Mesenchymal stem cell (in vitro differentiated cells and primary cell): ENCODE measurements around the gene LIMCH1.
A peak's percentile ranks its signal among the peaks of the same experiment; 100 is the strongest.

Experiments used
- DNase-seq: peaks from one replicate; pipeline ENCODE4 v3.0.0-alpha.2; 2013
- H2AFZ ChIP-seq: one replicate; pipeline ENCODE4 v1.6.1; 2013; ENCODE audit warnings: low read depth, mild to moderate bottlenecking, control low read depth, inconsistent platforms, low read length, moderate library complexity
- H2AK5ac ChIP-seq: 2 replicates; pipeline ENCODE4 v1.6.1; 2013; ENCODE audit warnings: low read length, moderate library complexity, mild to moderate bottlenecking, inconsistent platforms; ENCODE audit not compliant: severe bottlenecking
- H2BK120ac ChIP-seq: one replicate; pipeline ENCODE4 v1.6.1; 2013; ENCODE audit warnings: low read depth, mild to moderate bottlenecking, inconsistent platforms, low read length, moderate library complexity
- H2BK12ac ChIP-seq, 2 experiments: one replicate each; pipeline ENCODE4 v1.6.1; 2013; ENCODE audit warnings: inconsistent platforms in 2 of 2, low read length in 2 of 2, mild to moderate bottlenecking in 2 of 2, moderate library complexity in 2 of 2, control low read depth in 1 of 2
- H2BK15ac ChIP-seq: one replicate; pipeline ENCODE4 v1.6.1; 2013; ENCODE audit warnings: mild to moderate bottlenecking, low read depth, inconsistent platforms; ENCODE audit not compliant: poor library complexity, severe bottlenecking
- H2BK5ac ChIP-seq: 2 replicates; pipeline ENCODE4 v1.6.1; 2013; ENCODE audit warnings: low read depth, mild to moderate bottlenecking, low read length, control low read depth, inconsistent platforms; ENCODE audit not compliant: poor library complexity, severe bottlenecking
- H3K14ac ChIP-seq, 2 experiments: one replicate each; pipeline ENCODE4 v1.6.1; 2013; ENCODE audit warnings: inconsistent platforms in 2 of 2, low read length in 2 of 2, control low read depth in 1 of 2, mild to moderate bottlenecking in 1 of 2, moderate library complexity in 1 of 2
- H3K18ac ChIP-seq, 2 experiments: one replicate each; pipeline ENCODE4 v1.6.1; 2013; ENCODE audit warnings: inconsistent platforms in 2 of 2, low read length in 2 of 2, control low read depth in 1 of 2, low read depth in 1 of 2, mild to moderate bottlenecking in 1 of 2
- H3K23ac ChIP-seq, 2 experiments: one replicate each; pipeline ENCODE4 v1.6.1; 2013; ENCODE audit warnings: inconsistent platforms in 2 of 2, low read length in 2 of 2, mild to moderate bottlenecking in 2 of 2, moderate library complexity in 2 of 2, control low read depth in 1 of 2
- H3K27ac ChIP-seq: 2 replicates; pipeline ENCODE4 v1.5.1; 2013; ENCODE audit warnings: mild to moderate bottlenecking, moderate library complexity, low read length, control low read depth, inconsistent platforms; ENCODE audit not compliant: poor library complexity, severe bottlenecking
- H3K27me3 ChIP-seq, 2 experiments: 2 replicates each; pipeline versions ENCODE4 v1.6.1 to v1.7.0; 2013; ENCODE audit warnings: low read length in 2 of 2, mild to moderate bottlenecking in 2 of 2, moderate library complexity in 2 of 2, control low read depth in 1 of 2, inconsistent platforms in 1 of 2; ENCODE audit not compliant: control insufficient read depth in 1 of 2, insufficient read depth in 1 of 2
- H3K36me3 ChIP-seq, 2 experiments: 2 replicates each; pipeline versions ENCODE4 v1.6.1 to v1.7.0; 2013; ENCODE audit warnings: low read length in 2 of 2, control low read depth in 1 of 2, inconsistent platforms in 1 of 2, low read depth in 1 of 2, mild to moderate bottlenecking in 1 of 2; ENCODE audit not compliant: insufficient read depth in 2 of 2, control insufficient read depth in 1 of 2
- H3K4ac ChIP-seq, 2 experiments: one replicate each; pipeline ENCODE4 v1.6.1; 2013; ENCODE audit warnings: inconsistent platforms in 2 of 2, low read length in 2 of 2, mild to moderate bottlenecking in 2 of 2, moderate library complexity in 2 of 2, control low read depth in 1 of 2, low read depth in 1 of 2
- H3K4me1 ChIP-seq: 2 replicates; pipeline ENCODE4 v1.6.1; 2013; ENCODE audit warnings: low read depth, low read length, control low read depth; ENCODE audit not compliant: control insufficient read depth, insufficient read depth
- H3K4me2 ChIP-seq: 2 replicates; pipeline ENCODE4 v1.6.1; 2013; ENCODE audit warnings: low read length, mild to moderate bottlenecking, inconsistent platforms; ENCODE audit not compliant: poor library complexity, severe bottlenecking
- H3K4me3 ChIP-seq, 2 experiments: 2 replicates each; pipeline versions ENCODE4 v1.5.1 to v1.7.0; 2013; ENCODE audit warnings: low read length in 2 of 2, mild to moderate bottlenecking in 2 of 2, control low read depth in 1 of 2, low read depth in 1 of 2; ENCODE audit not compliant: insufficient read depth in 1 of 2
- H3K79me1 ChIP-seq: replicated peaks from 2 replicates; pipeline ENCODE4 v1.6.1; 2013; ENCODE audit warnings: mild to moderate bottlenecking, control low read depth, low read length, inconsistent platforms; ENCODE audit not compliant: poor library complexity, severe bottlenecking
- H3K9ac ChIP-seq: 2 replicates; pipeline ENCODE4 v1.7.0; 2013; ENCODE audit warnings: mild to moderate bottlenecking, low read length, moderate library complexity
- H3K9me3 ChIP-seq: 2 replicates; pipeline ENCODE4 v1.7.0; 2013; ENCODE audit warnings: mild to moderate bottlenecking, low read length; ENCODE audit not compliant: control insufficient read depth
- H4K8ac ChIP-seq: one replicate; pipeline ENCODE4 v1.6.1; 2013; ENCODE audit warnings: inconsistent platforms, mild to moderate bottlenecking, low read length, moderate library complexity
- H4K91ac ChIP-seq: one replicate; pipeline ENCODE4 v1.6.1; 2013; ENCODE audit warnings: mild to moderate bottlenecking, low read length, inconsistent platforms
- WGBS: methylation state at CpG from one replicate; pipeline ENCODE4 v1.1.7; 2013; ENCODE audit warnings: mixed read lengths; 5-methylcytosine and 5-hydroxymethylcytosine counted together

LIMCH1 gene

GRCh38 chr4:41568363-41568762 is 30.4 kb downstream of the LIMCH1 start:
- Histone ChIP-seq H3K9me3 (no peaks in the 10 kb centered on the region), H2BK12ac (no peak overlapping the region), H2BK5ac (no peak overlapping the region), H2BK15ac (no peak overlapping the region), H2AFZ (no peak overlapping the region), H3K18ac (no peak overlapping the region), H3K79me1 (no peaks in the 10 kb centered on the region), H3K4me1 (no peaks in the 10 kb centered on the region), H3K27ac (no peak overlapping the region), H3K36me3 (no peaks in the 10 kb centered on the region), H3K23ac (no peak overlapping the region), H3K4ac (no peak overlapping the region), H2BK120ac (no peak overlapping the region), H3K14ac (no peak overlapping the region), H3K4me3 (no peak overlapping the region), H4K8ac (no peak overlapping the region), H2AK5ac (no peak overlapping the region), H4K91ac (no peak overlapping the region), H3K27me3 (no peaks in the 10 kb centered on the region), H3K4me2 (no peak overlapping the region), H3K9ac (no peak overlapping the region)
- 96% methylated on average over 5 of the region's 5 CpGs for WGBS
- no peak for DNase-seq

GRCh38 chr4:41569961-41570360 is 32.0 kb downstream of the LIMCH1 start:
- Histone ChIP-seq H3K23ac (no peak overlapping the region), H3K4ac (no peak overlapping the region), H3K9ac (no peak overlapping the region), H3K27ac (no peak overlapping the region), H3K4me2 (no peak overlapping the region), H3K14ac (no peak overlapping the region), H3K18ac (no peak overlapping the region), H2AFZ (no peak overlapping the region), H3K36me3 (no peaks in the 10 kb centered on the region), H4K91ac (no peak overlapping the region), H3K4me1 (no peaks in the 10 kb centered on the region), H2BK12ac (no peak overlapping the region), H3K79me1 (no peaks in the 10 kb centered on the region), H3K4me3 (no peak overlapping the region), H2BK120ac (no peak overlapping the region), H4K8ac (no peak overlapping the region), H3K27me3 (no peaks in the 10 kb centered on the region), H2BK5ac (no peak overlapping the region), H2AK5ac (no peak overlapping the region), H3K9me3 (no peaks in the 10 kb centered on the region), H2BK15ac (no peak overlapping the region)
- WGBS: 81% methylated on average over 4 of the region's 4 CpGs
- DNase-seq: peak; percentile 12

- Histone ChIP-seq H2AFZ (no peak overlapping the region), H3K14ac (no peak overlapping the region), H4K91ac (no peak overlapping the region), H3K23ac (no peak overlapping the region), H2BK5ac (no peak overlapping the region), H3K9ac (no peak overlapping the region), H3K4me3 (no peak overlapping the region), H2BK120ac (no peak overlapping the region), H3K4me1 (no peaks in the 10 kb centered on the region), H3K4ac (no peak overlapping the region), H2AK5ac (no peak overlapping the region), H3K36me3 (no peaks in the 10 kb centered on the region), H3K4me2 (no peak overlapping the region), H3K79me1 (no peaks in the 10 kb centered on the region), H3K9me3 (no peaks in the 10 kb centered on the region), H3K18ac (no peak overlapping the region), H3K27me3 (no peaks in the 10 kb centered on the region), H4K8ac (no peak overlapping the region), H2BK15ac (no peak overlapping the region), H2BK12ac (no peak overlapping the region), H3K27ac (no peak overlapping the region)
- WGBS: 96% methylated on average over 1 of the region's 1 CpG
- DNase-seq: no peak
Measured at GRCh38 chr4:41571422-41571821, 33.5 kb downstream of the LIMCH1 start.

- Histone ChIP-seq H3K23ac (no peak overlapping the region), H3K27ac (no peak overlapping the region), H3K4ac (no peak overlapping the region), H2BK120ac (no peak overlapping the region), H2BK15ac (no peak overlapping the region), H2AFZ (no peak overlapping the region), H3K4me1 (no peaks in the 10 kb centered on the region), H4K91ac (no peak overlapping the region), H3K9ac (peak overlapping the region; percentile 65), H4K8ac (no peak overlapping the region), H2AK5ac (no peak overlapping the region), H3K14ac (no peak overlapping the region), H2BK5ac (no peak overlapping the region), H3K18ac (no peak overlapping the region), H3K4me2 (no peak overlapping the region), H3K9me3 (no peaks in the 10 kb centered on the region), H3K27me3 (no peaks in the 10 kb centered on the region), H3K4me3 (peak overlapping the region in 1 of 2 experiments; percentile 63), H3K79me1 (no peaks in the 10 kb centered on the region), H2BK12ac (no peak overlapping the region), H3K36me3 (no peaks in the 10 kb centered on the region)
- DNase-seq: peak; percentile 33
- 52% methylated on average over 5 of the region's 5 CpGs for WGBS
Measured at GRCh38 chr4:41572516-41572915, 34.6 kb downstream of the LIMCH1 start.
